ENCODE measurements around the gene RALGPS1. TPM values are rescaled to one million over a fixed set of nuclear protein-coding genes. Genes with fewer than 3 reads are reported as not detected.

Gene RALGPS1
- total and polyA plus RNA-seq, 2 donors (not counting 1 experiment from before 2014, with no cell fraction given) = 19.7 to 39.9 TPM

GRCh38 chr9:127112056-127112455 lies 197.5 kb downstream of the RALGPS1 start:
- DNase-seq = no peak
- H3K9ac ChIP-seq (ENCODE audit: low read length) = no peak overlapping the region
- POLR2A ChIA-PET = no interaction called here
- Mint-ChIP-seq H3K27ac (no peak overlapping the region), H3K9me3 (ENCODE audit: insufficient read depth) (no peaks in the 10 kb centered on the region), H3K4me3 (no peak overlapping the region), H3K4me1 (peaks cover 10% of the 10 kb centered on the region), H3K27me3 (no peaks in the 10 kb centered on the region)
- intact Hi-C loops (cut with micrococcal nuclease) = no loop called here
- no peak for ATAC-seq (ENCODE audit: low read depth)
- CTCF ChIA-PET = no interaction called here
- H3K4me1 ChIP-seq (ENCODE audit: control insufficient read depth in 2 of 2, insufficient read depth in 2 of 2, low read length in 2 of 2) = peaks cover 4 to 12% of the 10 kb centered on the region in 2 donors
- no peak for TF ChIP-seq EZH2 (IDR thresholded peaks at IDR 0.05; ENCODE audit: borderline replicate concordance, insufficient read depth, low read depth, low read length, poor library complexity, severe bottlenecking)
- H3K27ac ChIP-seq (ENCODE audit: low read length in 2 of 2) = no peak overlapping the region
- no peak overlapping the region for H3K4me3 ChIP-seq (ENCODE audit: control extremely low read depth in 1 of 5, extremely low read depth in 1 of 5, insufficient read depth in 1 of 5, low read depth in 2 of 5, low read length in 4 of 5)
- no peaks in the 10 kb centered on the region for H3K79me2 ChIP-seq (ENCODE audit: control insufficient read depth, insufficient read depth, low read length)
- H3K36me3 ChIP-seq (replicated peaks in 1 of 2; ENCODE audit: control extremely low read depth in 1 of 2, control insufficient read depth in 1 of 2, extremely low read depth in 1 of 2, insufficient read depth in 2 of 2, low read length in 1 of 2) = no peaks in the 10 kb centered on the region
- H3K4me2 ChIP-seq (replicated peaks; ENCODE audit: low read depth, low read length, poor library complexity, severe bottlenecking) = no peak overlapping the region
- H3K9me3 ChIP-seq (ENCODE audit: control extremely low read depth in 1 of 3, control insufficient read depth in 2 of 3, insufficient read depth in 1 of 3, low read length in 2 of 3) = no peaks in the 10 kb centered on the region
- no peaks in the 10 kb centered on the region for H4K20me1 ChIP-seq (ENCODE audit: control insufficient read depth, insufficient read depth, low read length, poor library complexity, severe bottlenecking)
- no peak overlapping the region for H2AFZ ChIP-seq (ENCODE audit: insufficient read depth, low read depth, low read length, poor library complexity, severe bottlenecking)
- H3K27me3 ChIP-seq (replicated peaks in 1 of 4; ENCODE audit: control extremely low read depth in 1 of 4, control insufficient read depth in 3 of 4, insufficient read depth in 4 of 4, low read length in 3 of 4) = no peaks in the 10 kb centered on the region
- WGBS (ENCODE audit: insufficient coverage) = 94% methylated on average over 7 of the region's 7 CpGs

DNA sequence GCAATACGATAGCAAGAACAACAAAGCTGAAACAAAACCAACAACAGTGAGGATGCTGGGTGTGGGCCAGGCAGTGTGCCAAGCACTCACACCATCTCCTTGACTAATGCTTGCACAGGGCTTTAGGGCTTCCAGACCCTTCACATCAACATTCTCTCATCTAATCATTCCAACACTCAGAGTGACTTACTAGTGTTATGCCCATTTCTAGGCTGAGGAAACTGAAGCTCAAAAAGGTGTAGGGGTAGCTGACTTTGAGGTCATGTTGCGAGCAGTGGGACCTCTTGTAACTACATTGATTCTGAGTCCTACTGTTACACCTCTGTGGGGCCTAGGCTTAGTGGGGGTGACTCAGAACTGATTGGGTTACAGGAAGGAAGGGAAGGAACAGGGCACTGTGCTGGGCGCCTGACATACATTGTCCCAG lies 198.2 kb downstream of the RALGPS1 start:
- WGBS (ENCODE audit: insufficient coverage) = 100% methylated on average over 3 of the region's 3 CpGs
- Mint-ChIP-seq H3K4me3 (no peak overlapping the region), H3K27ac (no peak overlapping the region), H3K9me3 (ENCODE audit: insufficient read depth) (no peaks in the 10 kb centered on the region), H3K4me1 (peaks cover 15% of the 10 kb centered on the region), H3K27me3 (no peaks in the 10 kb centered on the region)
- no peak for DNase-seq
- H3K4me1 ChIP-seq (ENCODE audit: control insufficient read depth in 2 of 2, insufficient read depth in 2 of 2, low read length in 2 of 2) = peaks cover 5 to 14% of the 10 kb centered on the region in 2 donors
- no peak overlapping the region for H3K27ac ChIP-seq (ENCODE audit: low read length in 2 of 2)
- CTCF ChIA-PET = no interaction called here
- H3K4me2 ChIP-seq (replicated peaks; ENCODE audit: low read depth, low read length, poor library complexity, severe bottlenecking) = no peak overlapping the region
- H3K79me2 ChIP-seq (ENCODE audit: control insufficient read depth, insufficient read depth, low read length) = no peaks in the 10 kb centered on the region
- no peaks in the 10 kb centered on the region for H3K36me3 ChIP-seq (replicated peaks in 1 of 2; ENCODE audit: control extremely low read depth in 1 of 2, control insufficient read depth in 1 of 2, extremely low read depth in 1 of 2, insufficient read depth in 2 of 2, low read length in 1 of 2)
- no peaks in the 10 kb centered on the region for H3K27me3 ChIP-seq (replicated peaks in 1 of 4; ENCODE audit: control extremely low read depth in 1 of 4, control insufficient read depth in 3 of 4, insufficient read depth in 4 of 4, low read length in 3 of 4)
- TF ChIP-seq, protein P1, sequence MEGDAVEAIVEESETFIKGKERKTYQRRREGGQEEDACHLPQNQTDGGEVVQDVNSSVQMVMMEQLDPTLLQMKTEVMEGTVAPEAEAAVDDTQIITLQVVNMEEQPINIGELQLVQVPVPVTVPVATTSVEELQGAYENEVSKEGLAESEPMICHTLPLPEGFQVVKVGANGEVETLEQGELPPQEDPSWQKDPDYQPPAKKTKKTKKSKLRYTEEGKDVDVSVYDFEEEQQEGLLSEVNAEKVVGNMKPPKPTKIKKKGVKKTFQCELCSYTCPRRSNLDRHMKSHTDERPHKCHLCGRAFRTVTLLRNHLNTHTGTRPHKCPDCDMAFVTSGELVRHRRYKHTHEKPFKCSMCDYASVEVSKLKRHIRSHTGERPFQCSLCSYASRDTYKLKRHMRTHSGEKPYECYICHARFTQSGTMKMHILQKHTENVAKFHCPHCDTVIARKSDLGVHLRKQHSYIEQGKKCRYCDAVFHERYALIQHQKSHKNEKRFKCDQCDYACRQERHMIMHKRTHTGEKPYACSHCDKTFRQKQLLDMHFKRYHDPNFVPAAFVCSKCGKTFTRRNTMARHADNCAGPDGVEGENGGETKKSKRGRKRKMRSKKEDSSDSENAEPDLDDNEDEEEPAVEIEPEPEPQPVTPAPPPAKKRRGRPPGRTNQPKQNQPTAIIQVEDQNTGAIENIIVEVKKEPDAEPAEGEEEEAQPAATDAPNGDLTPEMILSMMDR (IDR thresholded peaks at IDR 0.05) = no peak
- no peak for TF ChIP-seq EZH2 (IDR thresholded peaks at IDR 0.05; ENCODE audit: borderline replicate concordance, insufficient read depth, low read depth, low read length, poor library complexity, severe bottlenecking)
- no peak overlapping the region for H3K4me3 ChIP-seq (ENCODE audit: control extremely low read depth in 1 of 5, extremely low read depth in 1 of 5, insufficient read depth in 1 of 5, low read depth in 2 of 5, low read length in 4 of 5)
- no peak overlapping the region for H3K9ac ChIP-seq (ENCODE audit: low read length)
- H2AFZ ChIP-seq (ENCODE audit: insufficient read depth, low read depth, low read length, poor library complexity, severe bottlenecking) = no peak overlapping the region
- intact Hi-C loops (cut with micrococcal nuclease) = no loop called here
- POLR2A ChIA-PET = no interaction called here
- no peaks in the 10 kb centered on the region for H3K9me3 ChIP-seq (ENCODE audit: control extremely low read depth in 1 of 3, control insufficient read depth in 2 of 3, insufficient read depth in 1 of 3, low read length in 2 of 3)
- no peak for ATAC-seq (ENCODE audit: low read depth)
- no peaks in the 10 kb centered on the region for H4K20me1 ChIP-seq (ENCODE audit: control insufficient read depth, insufficient read depth, low read length, poor library complexity, severe bottlenecking)

Measured in B cell (primary cell).